Activated CD8-positive, alpha-beta T cell treated with anti-CD3 and anti-CD28 coated beads for 36 hours (primary cell): ENCODE measurements around the gene ZNF512B. TPM values are rescaled to one million over a fixed set of nuclear protein-coding genes. Genes with fewer than 3 reads are reported as not detected.
"Not testable (repeated sequence)": the region's sequence is repeated elsewhere in the genome, so short reads cannot be mapped to it uniquely, and the experiment has no call there.

Experiments used
- ATAC-seq: fragments of 200-7000 bp; cut with Tn5 transposase; one replicate; pipeline ENCODE4 v1.10.0; 2021; ENCODE audit warnings: mild to moderate bottlenecking, moderate library complexity
- CTCF ChIA-PET: fragments of 350-600 bp; sonication (Branson Sonifier 250); formaldehyde crosslinking; loops from one replicate; lab custom pipeline; 2021; ENCODE audit warnings: antibody characterized with exemption; lab: Charles Lee
- POLR2A ChIA-PET: fragments of 350-600 bp; sonication (Branson Sonifier 250); formaldehyde crosslinking; loops from one replicate; lab custom pipeline; 2021; ENCODE audit warnings: antibody characterized with exemption; lab: Charles Lee
- DNase-seq: peaks from one replicate; pipeline ENCODE4 v3.0.0-alpha.2; 2020
- H3K27ac Mint-ChIP-seq: one replicate; pipeline ENCODE4 v1.8.0; 2021; ENCODE audit warnings: mild to moderate bottlenecking, mixed read lengths
- H3K27me3 Mint-ChIP-seq: one replicate; pipeline ENCODE4 v1.8.0; 2021; ENCODE audit warnings: mixed read lengths
- H3K36me3 Mint-ChIP-seq: one replicate; pipeline ENCODE4 v1.8.0; 2021; ENCODE audit warnings: low read depth, mixed read lengths
- H3K4me1 Mint-ChIP-seq: one replicate; pipeline ENCODE4 v1.8.0; 2021; ENCODE audit warnings: low read depth, mixed read lengths
- H3K4me3 Mint-ChIP-seq: one replicate; pipeline ENCODE4 v1.8.0; 2021; ENCODE audit warnings: mild to moderate bottlenecking, moderate library complexity, mixed read lengths
- H3K9me3 Mint-ChIP-seq: one replicate; pipeline ENCODE4 v1.8.0; 2021; ENCODE audit warnings: mixed read lengths
- intact Hi-C: fragments of 100-400 bp; cut with micrococcal nuclease; formaldehyde crosslinking; loops from one replicate; pipeline ENCODE4 v1.10.0; 2022
- total RNA-seq, 2 experiments: library from RNA; stranded (reverse); gene quantifications; one replicate each; pipeline ENCODE4 v1.2.3, GENCODE V29; 2021
- TF ChIP-seq, protein P1 (sequence below): fragments of 200-600 bp; IDR thresholded peaks from one replicate; pipeline ENCODE4 v1.8.0; 2022; ENCODE audit warnings: antibody characterized with exemption, mild to moderate bottlenecking

The ZNF512B gene
- total RNA-seq, 2 experiments from 2014 or later = 7.5 to 8.6 TPM

DNA sequence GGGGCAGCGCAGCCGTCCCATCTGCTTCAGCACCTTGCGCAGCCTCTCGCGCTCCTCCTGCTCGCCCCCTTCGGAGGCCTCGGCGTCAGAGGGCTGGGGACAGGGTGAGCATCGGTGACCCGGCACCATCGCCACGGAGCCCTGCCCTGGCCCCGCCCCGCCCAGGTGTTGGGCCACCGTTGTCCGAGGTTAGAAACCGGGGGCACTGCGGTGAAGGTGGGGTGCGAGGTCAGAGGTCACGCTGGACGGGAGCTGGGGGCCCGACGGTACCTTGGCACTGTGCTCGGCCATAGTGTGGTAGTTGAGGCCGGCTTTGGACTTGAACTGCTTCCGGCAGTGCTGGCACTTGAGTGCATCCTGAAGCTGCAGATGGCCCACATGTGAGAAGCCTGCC lies 6.4 kb downstream of the ZNF512B start:
- H3K27ac Mint-ChIP-seq = no peak overlapping the region
- no peaks in the 10 kb centered on the region for H3K27me3 Mint-ChIP-seq
- ATAC-seq = no peak
- ChIA-PET CTCF (interaction anchor here (0.9 to 1.1 kb wide), 2 partner anchors 11 to 76 kb away, joined by 3 read pairs; no protein-coding TSS in a partner anchor), POLR2A (interaction anchor here (1.0 kb wide), 1 partner anchor 69 kb away, joined by 3 read pairs; the partner anchor contains the start of gene DNAJC5)
- H3K4me1 Mint-ChIP-seq = peaks cover 5% of the 10 kb centered on the region
- H3K4me3 Mint-ChIP-seq = no peak overlapping the region
- peaks cover 34% of the 10 kb centered on the region for H3K36me3 Mint-ChIP-seq
- no peaks in the 10 kb centered on the region for H3K9me3 Mint-ChIP-seq
- intact Hi-C loops = no loop called here
- DNase-seq = no peak
- TF ChIP-seq, protein P1, sequence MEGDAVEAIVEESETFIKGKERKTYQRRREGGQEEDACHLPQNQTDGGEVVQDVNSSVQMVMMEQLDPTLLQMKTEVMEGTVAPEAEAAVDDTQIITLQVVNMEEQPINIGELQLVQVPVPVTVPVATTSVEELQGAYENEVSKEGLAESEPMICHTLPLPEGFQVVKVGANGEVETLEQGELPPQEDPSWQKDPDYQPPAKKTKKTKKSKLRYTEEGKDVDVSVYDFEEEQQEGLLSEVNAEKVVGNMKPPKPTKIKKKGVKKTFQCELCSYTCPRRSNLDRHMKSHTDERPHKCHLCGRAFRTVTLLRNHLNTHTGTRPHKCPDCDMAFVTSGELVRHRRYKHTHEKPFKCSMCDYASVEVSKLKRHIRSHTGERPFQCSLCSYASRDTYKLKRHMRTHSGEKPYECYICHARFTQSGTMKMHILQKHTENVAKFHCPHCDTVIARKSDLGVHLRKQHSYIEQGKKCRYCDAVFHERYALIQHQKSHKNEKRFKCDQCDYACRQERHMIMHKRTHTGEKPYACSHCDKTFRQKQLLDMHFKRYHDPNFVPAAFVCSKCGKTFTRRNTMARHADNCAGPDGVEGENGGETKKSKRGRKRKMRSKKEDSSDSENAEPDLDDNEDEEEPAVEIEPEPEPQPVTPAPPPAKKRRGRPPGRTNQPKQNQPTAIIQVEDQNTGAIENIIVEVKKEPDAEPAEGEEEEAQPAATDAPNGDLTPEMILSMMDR = no peak

DNA sequence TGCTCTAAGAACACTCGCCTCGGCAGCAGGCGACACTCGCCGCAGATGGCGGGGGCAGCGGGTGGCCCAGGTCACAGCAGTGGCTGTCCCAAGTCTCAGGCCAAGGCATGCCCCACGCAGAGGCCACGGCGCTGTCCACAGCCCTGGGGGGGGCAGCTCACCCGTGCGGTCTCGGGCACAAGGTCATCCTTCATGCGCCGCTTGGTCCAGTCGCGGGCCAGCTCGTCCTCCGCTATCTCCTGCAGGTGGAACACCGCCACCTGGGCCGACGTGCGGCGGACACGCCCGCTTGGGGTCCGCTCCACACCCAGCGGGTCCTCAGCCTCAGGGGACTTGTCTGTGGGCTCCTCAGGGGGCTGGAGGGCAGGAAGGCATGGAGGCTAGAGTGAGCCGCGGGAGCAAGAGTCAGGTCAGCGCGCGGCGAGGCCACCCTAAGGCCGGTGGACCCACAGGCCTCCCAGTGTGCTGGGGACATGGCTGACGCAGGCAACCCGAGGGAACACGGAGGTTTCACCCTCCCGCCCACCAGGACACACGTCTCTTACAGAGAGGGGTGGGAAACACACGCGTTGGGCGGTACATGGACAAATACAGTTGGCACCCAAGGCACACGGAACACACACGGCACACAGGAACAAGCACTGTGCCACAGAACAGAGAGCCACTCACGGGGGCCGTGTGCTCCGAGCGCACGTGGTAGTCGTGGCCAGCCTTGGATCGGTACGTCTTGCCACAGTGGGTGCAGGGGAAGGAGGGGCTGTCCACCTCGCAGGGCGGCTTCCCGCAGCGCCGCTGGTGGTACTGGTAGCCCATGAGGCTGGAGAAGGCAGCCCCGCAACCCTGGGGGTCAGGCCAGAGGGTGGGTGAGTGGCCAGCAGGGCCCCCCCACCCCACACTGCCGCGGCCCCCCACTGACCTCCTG lies 7.0 kb downstream of the ZNF512B start:
- ChIA-PET CTCF (no interaction called here), POLR2A (interaction anchor here (1.0 to 1.3 kb wide), 3 partner anchors 8 to 29 kb away, joined by 3 read pairs; partner anchors contain the start of gene SAMD10)
- ATAC-seq (no peak), DNase-seq (no peak)
- Mint-ChIP-seq H3K27ac (no peak overlapping the region), H3K9me3 (no peaks in the 10 kb centered on the region), H3K4me3 (no peak overlapping the region), H3K4me1 (peaks cover 9% of the 10 kb centered on the region), H3K27me3 (no peaks in the 10 kb centered on the region), H3K36me3 (peaks cover 31% of the 10 kb centered on the region)
- intact Hi-C loops = no loop called here
- TF ChIP-seq, protein P1 = no peak

DNA sequence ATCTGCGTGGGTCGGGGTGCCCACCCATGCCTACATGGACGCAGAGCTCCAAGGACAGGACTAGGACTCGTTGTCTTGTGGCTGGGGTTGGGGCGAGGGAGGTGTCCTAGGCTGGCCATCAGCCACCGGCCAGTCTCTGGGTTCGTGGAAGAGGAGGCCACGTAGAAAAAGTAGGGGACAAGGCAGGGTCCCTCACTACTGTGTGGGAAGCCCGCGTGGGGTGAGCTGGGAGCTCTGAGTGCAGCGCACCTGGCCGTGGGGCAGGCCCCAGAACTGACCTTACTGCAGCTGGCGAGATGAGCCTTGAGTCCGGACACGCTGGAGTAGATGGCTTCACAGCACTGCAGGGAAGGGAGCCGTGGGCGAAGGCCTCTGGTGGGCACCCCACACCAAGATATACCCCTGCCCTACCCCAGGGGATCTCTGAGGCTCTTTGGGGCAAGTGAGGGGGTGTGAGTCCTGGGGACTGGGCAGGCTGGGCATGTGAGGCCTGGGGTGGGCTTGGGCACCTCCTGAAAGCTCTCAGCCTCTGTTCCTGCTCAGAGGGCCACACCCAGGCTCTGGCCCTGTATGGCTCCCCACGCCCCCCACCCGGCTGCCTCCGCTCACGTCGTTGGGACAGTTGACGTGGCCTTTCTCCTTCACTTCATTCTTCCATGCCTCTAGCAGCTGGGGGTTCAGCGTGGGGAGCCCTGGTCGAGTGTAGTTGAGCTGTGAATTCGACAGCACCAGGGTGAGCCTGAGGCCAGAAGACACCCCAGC lies 7.9 kb downstream of the ZNF512B start:
- H3K27me3 Mint-ChIP-seq = no peaks in the 10 kb centered on the region
- ChIA-PET CTCF (no interaction called here), POLR2A (interaction anchor here (1.0 to 1.3 kb wide), 3 partner anchors 9 to 28 kb away, joined by 3 read pairs; partner anchors contain the start of gene SAMD10)
- no peak overlapping the region for H3K27ac Mint-ChIP-seq
- H3K4me1 Mint-ChIP-seq = peaks cover 16% of the 10 kb centered on the region
- TF ChIP-seq, protein P1 = no peak
- peaks cover 26% of the 10 kb centered on the region for H3K36me3 Mint-ChIP-seq
- DNase-seq = no peak
- intact Hi-C loops = no loop called here
- H3K4me3 Mint-ChIP-seq = no peak overlapping the region
- no peak for ATAC-seq
- no peaks in the 10 kb centered on the region for H3K9me3 Mint-ChIP-seq

DNA sequence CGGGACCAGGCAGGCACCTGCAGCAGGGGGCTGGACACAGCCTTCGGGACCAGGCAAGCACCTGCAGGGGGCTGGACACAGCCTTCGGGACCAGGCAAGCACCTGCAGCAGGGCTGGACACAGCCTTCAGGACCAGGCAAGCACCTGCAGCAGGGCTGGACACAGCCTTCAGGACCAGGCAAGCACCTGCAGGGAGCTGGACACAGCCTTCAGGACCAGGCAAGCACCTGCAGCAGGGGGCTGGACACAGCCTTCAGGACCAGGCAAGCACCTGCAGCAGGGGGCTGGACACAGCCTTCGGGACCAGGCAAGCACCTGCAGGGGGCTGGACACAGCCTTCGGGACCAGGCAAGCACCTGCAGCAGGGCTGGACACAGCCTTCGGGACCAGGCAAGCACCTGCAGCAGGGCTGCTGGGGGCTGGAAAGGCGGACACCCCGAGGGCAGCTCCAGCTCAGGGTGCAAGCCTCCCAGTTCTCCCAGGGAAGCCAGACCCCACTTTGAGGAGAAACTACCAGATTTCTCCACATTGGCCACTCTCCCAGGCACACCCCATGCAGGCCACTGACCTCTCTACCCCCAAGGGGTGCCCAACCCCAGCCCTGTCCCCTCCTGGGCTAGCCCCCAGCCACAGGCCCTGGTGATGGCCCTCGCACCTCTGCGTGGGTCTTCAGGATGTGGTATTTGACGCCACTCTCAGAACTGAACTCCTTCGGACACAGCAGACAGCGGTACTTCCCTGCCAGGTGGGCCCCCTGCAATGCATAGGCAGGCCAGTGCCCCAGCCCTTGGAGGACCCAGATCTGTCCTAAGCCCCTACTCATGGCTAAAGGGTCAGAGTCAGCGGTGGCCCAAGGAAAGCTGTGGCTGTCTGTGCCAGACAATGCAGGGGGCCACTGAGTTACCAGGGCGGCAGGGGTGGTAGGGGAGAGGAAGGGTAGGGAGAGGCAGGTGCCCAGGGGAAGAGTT lies 8.8 kb downstream of the ZNF512B start:
- ATAC-seq, H3K4me3 Mint-ChIP-seq, H3K9me3 Mint-ChIP-seq, H3K27me3 Mint-ChIP-seq, CTCF ChIA-PET, intact Hi-C loops, H3K27ac Mint-ChIP-seq, DNase-seq: not testable (repeated sequence)
- peaks cover 16% of the 10 kb centered on the region for H3K4me1 Mint-ChIP-seq
- H3K36me3 Mint-ChIP-seq = peaks cover 17% of the 10 kb centered on the region
- POLR2A ChIA-PET = interaction anchor here (1.0 to 1.3 kb wide), 3 partner anchors 10 to 117 kb away, joined by 3 read pairs; partner anchors contain the start of gene SAMD10
